HUES64 (cell line): ENCODE data around the gene PLPPR2.
"Not testable (repeated sequence)": the region's sequence is repeated elsewhere in the genome, so short reads cannot be mapped to it uniquely, and the experiment has no call there.

ENCODE experiments used
- H3K27ac ChIP-seq: 2 replicates; pipeline ENCODE4 v1.7.0; 2013; ENCODE audit warnings: low read depth, low read length, inconsistent platforms
- H3K27me3 ChIP-seq: 2 replicates; pipeline ENCODE4 v1.6.1; 2013; ENCODE audit warnings: mild to moderate bottlenecking, low read length; ENCODE audit not compliant: insufficient read depth
- H3K36me3 ChIP-seq: 2 replicates; pipeline ENCODE4 v1.6.1; 2013; ENCODE audit warnings: mild to moderate bottlenecking, low read length; ENCODE audit not compliant: insufficient read depth
- H3K4me1 ChIP-seq: 2 replicates; pipeline ENCODE4 v1.6.1; 2013; ENCODE audit warnings: mild to moderate bottlenecking, low read length, moderate library complexity; ENCODE audit not compliant: insufficient read depth
- H3K4me3 ChIP-seq: 2 replicates; pipeline ENCODE4 v1.5.1; 2013; ENCODE audit warnings: mild to moderate bottlenecking, low read length, moderate library complexity
- H3K9ac ChIP-seq: 2 replicates; pipeline ENCODE4 v1.6.1; 2013; ENCODE audit warnings: mild to moderate bottlenecking, low read depth, low read length
- H3K9me3 ChIP-seq: 2 replicates; pipeline ENCODE4 v1.6.1; 2013; ENCODE audit warnings: low read depth, low read length; ENCODE audit not compliant: insufficient read depth
- WGBS: fragments of 150-250, 120-280 bp; methylation state at CpG from one replicate; pipeline ENCODE4 v1.1.7; 2013; ENCODE audit warnings: missing lambda C conversion rate; 5-methylcytosine and 5-hydroxymethylcytosine counted together

Gene PLPPR2

DNA sequence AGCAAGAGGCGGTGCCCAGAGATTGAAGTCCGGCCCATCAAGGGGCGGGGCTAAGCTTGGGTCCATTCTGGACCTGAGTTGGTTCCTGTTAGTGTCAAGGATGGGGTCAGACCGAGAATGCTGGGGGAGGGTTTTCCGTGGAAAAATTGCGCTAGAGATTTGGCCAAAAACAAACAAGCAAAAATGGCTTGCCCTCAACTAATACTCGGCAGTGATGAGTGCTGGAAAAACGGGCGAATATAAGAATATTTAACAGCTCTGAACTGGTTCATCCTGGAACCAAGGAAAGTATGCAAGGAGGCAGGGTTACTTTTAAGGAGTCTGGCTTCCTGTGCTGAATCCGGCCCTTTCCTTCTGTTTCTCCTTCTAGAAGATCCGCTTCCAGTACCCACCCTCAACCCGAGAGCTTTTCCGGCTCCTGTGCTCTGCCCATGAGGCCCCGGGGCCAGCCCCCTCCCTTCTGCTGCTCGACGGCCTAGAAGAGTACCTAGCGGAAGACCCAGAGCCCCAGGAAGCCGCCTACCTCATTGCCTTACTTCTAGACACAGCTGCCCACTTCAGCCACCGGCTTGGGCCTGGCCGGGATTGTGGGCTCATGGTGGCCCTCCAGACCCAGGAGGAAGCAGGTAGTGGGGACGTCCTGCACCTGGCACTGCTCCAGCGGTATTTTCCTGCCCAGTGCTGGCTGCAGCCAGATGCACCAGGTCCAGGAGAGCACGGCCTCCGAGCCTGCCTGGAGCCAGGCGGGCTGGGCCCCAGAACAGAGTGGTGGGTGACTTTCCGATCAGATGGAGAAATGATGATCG lies 20.1 kb downstream of the PLPPR2 start:
- H3K27me3 ChIP-seq = no peaks in the 10 kb centered on the region
- WGBS = 34% methylated on average over 27 of the region's 27 CpGs
- peak overlapping the region; percentile 63 for H3K4me3 ChIP-seq
- no peaks in the 10 kb centered on the region for H3K9me3 ChIP-seq
- peak overlapping the region; percentile 22 for H3K27ac ChIP-seq
- peak overlapping the region; percentile 16; the same call in 1 of the 2 replicates for H3K9ac ChIP-seq
- H3K4me1 ChIP-seq = peaks cover 3% of the 10 kb centered on the region; the same call in 1 of the 2 replicates
- no peaks in the 10 kb centered on the region for H3K36me3 ChIP-seq

DNA sequence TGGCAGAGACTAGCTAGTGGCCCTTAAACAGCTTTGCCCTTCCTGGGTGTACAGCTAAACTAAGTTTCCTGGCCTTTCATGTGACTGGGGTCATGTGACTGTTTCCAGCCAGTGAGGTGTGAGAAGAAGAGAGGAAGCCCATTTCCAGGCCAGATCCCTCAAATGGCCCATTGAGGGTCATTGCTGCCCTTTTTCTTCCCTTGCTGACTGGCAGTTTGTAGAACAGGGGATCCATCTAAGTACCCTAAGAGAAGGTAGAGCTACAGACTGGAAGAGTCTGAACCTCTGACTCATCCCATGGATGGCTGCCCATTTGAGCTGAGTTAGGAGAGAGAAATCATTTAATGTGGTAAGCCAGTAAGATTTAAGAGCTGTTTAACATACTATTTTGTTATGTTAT lies 22.0 kb downstream of the PLPPR2 start:
- no peak overlapping the region for H3K27ac ChIP-seq
- no peaks in the 10 kb centered on the region for H3K9me3 ChIP-seq
- H3K27me3 ChIP-seq = no peaks in the 10 kb centered on the region
- H3K9ac ChIP-seq = no peak overlapping the region
- no peak overlapping the region for H3K4me3 ChIP-seq
- no peaks in the 10 kb centered on the region for H3K36me3 ChIP-seq
- peaks cover 3% of the 10 kb centered on the region; the same call in 1 of the 2 replicates for H3K4me1 ChIP-seq

DNA sequence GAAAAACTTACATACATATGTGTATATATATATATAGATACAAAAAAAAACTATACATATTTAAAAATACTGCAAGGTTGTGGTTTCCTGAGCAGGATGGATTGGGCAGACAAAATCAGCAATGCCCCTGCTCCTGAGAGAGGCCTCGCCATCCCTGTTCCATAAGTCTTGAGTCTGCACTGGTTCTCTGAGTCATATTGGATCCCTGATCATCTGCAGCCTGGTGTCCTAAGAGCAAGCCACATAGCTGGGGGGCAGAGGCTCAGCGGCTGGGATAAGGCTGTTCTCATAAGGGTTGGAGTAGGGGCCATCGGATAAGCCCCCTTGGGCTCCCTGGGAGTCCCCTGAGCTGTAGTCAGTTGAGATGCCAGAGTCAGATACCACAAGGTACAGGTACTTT lies 22.5 kb downstream of the PLPPR2 start:
- Histone ChIP-seq H3K36me3 (no peaks in the 10 kb centered on the region), H3K27me3 (peaks cover 3% of the 10 kb centered on the region; the same call in 1 of the 2 replicates), H3K4me3 (no peak overlapping the region), H3K9ac (no peak overlapping the region), H3K27ac (no peak overlapping the region), H3K4me1 (peaks cover 3% of the 10 kb centered on the region; the same call in 1 of the 2 replicates), H3K9me3 (no peaks in the 10 kb centered on the region)
- 96% methylated on average over 3 of the region's 3 CpGs for WGBS

GRCh38 chr19:11378319-11379189 lies 23.3 kb downstream of the PLPPR2 start:
- H3K36me3 ChIP-seq = no peaks in the 10 kb centered on the region
- H3K27ac ChIP-seq = no peak overlapping the region
- WGBS = 70% methylated on average over 8 of the region's 8 CpGs
- H3K4me3 ChIP-seq = no peak overlapping the region
- H3K4me1 ChIP-seq = peaks cover 3% of the 10 kb centered on the region; the same call in 1 of the 2 replicates
- peaks cover 10% of the 10 kb centered on the region; the same call in 1 of the 2 replicates for H3K27me3 ChIP-seq
- H3K9me3 ChIP-seq = no peaks in the 10 kb centered on the region
- H3K9ac ChIP-seq = no peak overlapping the region

GRCh38 chr19:11379269-11379845 lies 24.1 kb downstream of the PLPPR2 start:
- not testable (repeated sequence) for H3K36me3 ChIP-seq

GRCh38 chr19:11379857-11380350 lies 24.7 kb downstream of the PLPPR2 start:
- WGBS = 93% methylated on average over 7 of the region's 7 CpGs
- Histone ChIP-seq H3K9me3 (no peaks in the 10 kb centered on the region), H3K36me3 (no peaks in the 10 kb centered on the region), H3K27ac (no peak overlapping the region), H3K27me3 (peaks cover 13% of the 10 kb centered on the region; the same call in 1 of the 2 replicates), H3K4me1 (peaks cover 4% of the 10 kb centered on the region; the same call in 1 of the 2 replicates), H3K9ac (0 out of 2 replicates have a peak overlapping the region, but pooled peaks have one; percentile 66), H3K4me3 (peak overlapping the region; percentile 79)

More at GRCh38 chr19:11379269-11379845, 24.1 kb downstream of the PLPPR2 start:
- not testable (repeated sequence) for H3K9me3 ChIP-seq, H3K4me3 ChIP-seq, H3K4me1 ChIP-seq, H3K27ac ChIP-seq, H3K9ac ChIP-seq
- peaks cover 13% of the 10 kb centered on the region; the same call in 1 of the 2 replicates for H3K27me3 ChIP-seq
- 91% methylated on average over 14 of the region's 14 CpGs for WGBS

- peak overlapping the region; percentile 79 for H3K4me3 ChIP-seq
- peak overlapping the region; percentile 86 for H3K27ac ChIP-seq
These were observed 25.7 kb downstream of the PLPPR2 start for GRCh38 chr19:11380653-11381537.

GRCh38 chr19:11382898-11383705 lies 27.9 kb downstream of the PLPPR2 start:
- Histone ChIP-seq H3K4me1 (peaks cover 4% of the 10 kb centered on the region; the same call in 1 of the 2 replicates), H3K36me3 (no peaks in the 10 kb centered on the region), H3K27me3 (peaks cover 13% of the 10 kb centered on the region; the same call in 1 of the 2 replicates), H3K27ac (no peak overlapping the region), H3K9me3 (no peaks in the 10 kb centered on the region), H3K9ac (no peak overlapping the region), H3K4me3 (peak overlapping the region; percentile 63)
- under 1% methylated on average over 60 of the region's 65 CpGs for WGBS

More at GRCh38 chr19:11380653-11381537, 25.7 kb downstream of the PLPPR2 start:
- Histone ChIP-seq H3K4me1 (peaks cover 4% of the 10 kb centered on the region; the same call in 1 of the 2 replicates), H3K9me3 (no peaks in the 10 kb centered on the region), H3K27me3 (peaks cover 13% of the 10 kb centered on the region; the same call in 1 of the 2 replicates), H3K36me3 (no peaks in the 10 kb centered on the region), H3K9ac (peak overlapping the region; percentile 66)
- WGBS = 2% methylated on average over 54 of the region's 54 CpGs

DNA sequence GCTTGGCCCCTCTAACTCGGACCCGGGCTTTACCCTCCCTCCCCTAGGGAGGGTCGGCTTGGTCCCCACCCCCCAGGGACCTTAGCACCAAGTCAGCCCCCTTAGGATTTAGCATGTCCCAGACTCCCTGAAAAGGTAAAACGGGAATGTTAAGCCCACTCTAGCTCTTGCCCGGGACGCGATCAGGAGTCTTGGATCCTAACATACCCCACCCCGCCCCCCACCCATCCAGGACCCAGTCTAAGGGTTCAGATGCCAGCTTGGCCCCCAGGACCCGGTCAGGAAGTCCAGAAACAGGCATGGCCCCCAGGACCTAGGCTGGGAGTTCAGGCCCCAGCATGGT lies 28.4 kb downstream of the PLPPR2 start:
- Histone ChIP-seq H3K4me1 (peaks cover 4% of the 10 kb centered on the region; the same call in 1 of the 2 replicates), H3K27ac (no peak overlapping the region), H3K4me3 (peak overlapping the region; percentile 63), H3K9me3 (no peaks in the 10 kb centered on the region), H3K27me3 (peaks cover 13% of the 10 kb centered on the region; the same call in 1 of the 2 replicates), H3K9ac (no peak overlapping the region), H3K36me3 (no peaks in the 10 kb centered on the region)
- under 1% methylated on average over 9 of the region's 9 CpGs for WGBS
